SK-N-SH (cell line): ENCODE results near the gene TBX18. TPM values are rescaled to one million over a fixed set of nuclear protein-coding genes. Genes with fewer than 3 reads are reported as not detected.

ENCODE experiments used
- CTCF ChIA-PET: fragments of 300-600, 350-600 bp; formaldehyde crosslinking; extraction: SDS; loops from one replicate; lab custom pipeline; 2021; lab: Yijun Ruan, JAX
- POLR2A ChIA-PET: fragments of 350-600 bp; sonication (Branson Sonifier 250); formaldehyde crosslinking; extraction: SDS; loops from one replicate; lab custom pipeline; 2020; ENCODE audit warnings: antibody characterized with exemption, inconsistent platforms; lab: Yijun Ruan, JAX
- DNase-seq: peaks from one replicate; pipeline ENCODE4 v3.0.0; 2012
- H2AFZ ChIP-seq: fragments of 200-600 bp; sonication (generic); 2 replicates; pipeline ENCODE4 v1.8.1; 2016; ENCODE audit warnings: antibody characterized with exemption, mild to moderate bottlenecking, low read depth
- H3F3A ChIP-seq: fragments of 200-600 bp; sonication (generic); replicated peaks from 2 replicates; pipeline ENCODE3; 2016; ENCODE audit warnings: antibody characterized with exemption, mild to moderate bottlenecking; ENCODE audit not compliant: insufficient read depth
- H3K27ac ChIP-seq, 2 experiments: fragments of 200-500 bp in 1 of 2; fragments of 200-600 bp in 1 of 2; sonication (Bioruptor generic) in 1 of 2; sonication (generic), shearing (Covaris generic) in 1 of 2; 2 replicates each; pipeline versions ENCODE4 v1.5.1 to v1.6.1; 2014 to 2016; ENCODE audit warnings: low read depth in 2 of 2, inconsistent platforms in 1 of 2, low read length in 1 of 2, mild to moderate bottlenecking in 1 of 2, mixed read lengths in 1 of 2
- H3K27me3 ChIP-seq: fragments of 200-600 bp; sonication (generic), shearing (Covaris generic); 2 replicates; pipeline ENCODE4 v1.6.1; 2016; ENCODE audit warnings: mixed run types; ENCODE audit not compliant: insufficient read depth
- H3K36me3 ChIP-seq, 2 experiments: fragments of 200-500 bp in 1 of 2; fragments of 200-600 bp in 1 of 2; sonication (Bioruptor generic) in 1 of 2; sonication (generic) in 1 of 2; replicated peaks in 1 of 2; 2 replicates each; pipeline versions ENCODE3 to v1.5.1; 2014 to 2016; ENCODE audit warnings: low read length in 1 of 2, mild to moderate bottlenecking in 1 of 2; ENCODE audit not compliant: insufficient read depth in 2 of 2, control insufficient read depth in 1 of 2
- H3K4me1 ChIP-seq, 2 experiments: fragments of 200-500 bp in 1 of 2; fragments of 200-600 bp in 1 of 2; sonication (Bioruptor generic) in 1 of 2; sonication (generic), shearing (Covaris generic) in 1 of 2; 2 replicates each; pipeline versions ENCODE4 v1.5.1 to v1.6.1; 2014 to 2016; ENCODE audit warnings: low read depth in 1 of 2, low read length in 1 of 2, mixed run types in 1 of 2; ENCODE audit not compliant: insufficient read depth in 2 of 2, control insufficient read depth in 1 of 2
- H3K4me2 ChIP-seq: fragments of 200-600 bp; sonication (generic), shearing (Covaris generic); 2 replicates; pipeline ENCODE4 v1.6.1; 2017; ENCODE audit warnings: mixed run types
- H3K4me3 ChIP-seq, 2 experiments: fragments of 200-500 bp in 1 of 2; fragments of 200-600 bp in 1 of 2; sonication (Bioruptor generic) in 1 of 2; sonication (generic), shearing (Covaris generic) in 1 of 2; 2 replicates each; pipeline versions ENCODE4 v1.5.1 to v1.8.1; 2014 to 2016; ENCODE audit warnings: low read depth in 2 of 2, inconsistent platforms in 1 of 2, low read length in 1 of 2, mild to moderate bottlenecking in 1 of 2, mixed read lengths in 1 of 2, moderate library complexity in 1 of 2
- H3K79me2 ChIP-seq: fragments of 200-600 bp; sonication (generic); 2 replicates; pipeline ENCODE4 v1.8.1; 2017; ENCODE audit warnings: mild to moderate bottlenecking; ENCODE audit not compliant: insufficient read depth
- H3K9ac ChIP-seq: fragments of 200-600 bp; sonication (generic); 2 replicates; pipeline ENCODE4 v1.6.1; 2017; ENCODE audit warnings: mixed run types
- H3K9me2 ChIP-seq: fragments of 200-600 bp; sonication (generic); 2 replicates; pipeline ENCODE4 v1.6.1; 2017; ENCODE audit warnings: mixed run types
- H3K9me3 ChIP-seq: fragments of 200-600 bp; sonication (generic); 2 replicates; pipeline ENCODE4 v1.6.1; 2017; ENCODE audit warnings: mixed run types, mild to moderate bottlenecking, moderate library complexity
- H4K20me1 ChIP-seq: fragments of 200-600 bp; sonication (generic); 2 replicates; pipeline ENCODE4 v1.6.1; 2017; ENCODE audit warnings: mild to moderate bottlenecking, mixed run types; ENCODE audit not compliant: insufficient read depth
- CHD2 ChIP-seq: fragments of 150-350 bp; IDR thresholded peaks from 2 replicates; pipeline ENCODE4 v1.6.1; 2018; ENCODE audit warnings: low read length; ENCODE audit not compliant: partially characterized antibody
- EP300 ChIP-seq, 2 experiments: IDR thresholded peaks; 2 replicates each; pipeline versions ENCODE4 v1.4.0 to v1.6.1; 2012; ENCODE audit warnings: borderline replicate concordance in 1 of 2, low read depth in 1 of 2, low read length in 1 of 2
- GATA2 ChIP-seq: sonication (generic); formaldehyde crosslinking; IDR thresholded peaks from 2 replicates; pipeline ENCODE4 v1.5.0; 2020; ENCODE audit warnings: mild to moderate bottlenecking, missing genetic modification reagents
- NFIC ChIP-seq: IDR thresholded peaks from 2 replicates; pipeline ENCODE4 v1.4.0; 2012; ENCODE audit warnings: borderline replicate concordance
- RAD21 ChIP-seq: IDR thresholded peaks from 2 replicates; pipeline ENCODE4 v1.6.1; 2012; ENCODE audit warnings: mild to moderate bottlenecking, low read length
- SMC3 ChIP-seq: IDR thresholded peaks from 2 replicates; pipeline ENCODE4 v1.6.1; 2012; ENCODE audit warnings: low read depth, low read length, improper control_type of control experiment
- YY1 ChIP-seq: IDR thresholded peaks from 2 replicates; pipeline ENCODE4 v1.4.0; 2012; ENCODE audit warnings: low read depth, mild to moderate bottlenecking
- WGBS: methylation state at CpG from one replicate; pipeline ENCODE4 v1.1.6; 2017; ENCODE audit warnings: low lambda C conversion rate; 5-methylcytosine and 5-hydroxymethylcytosine counted together
- polyA plus RNA-seq, 3 experiments: library from polyadenylated mRNA; depleted of rRNA; stranded (reverse); fragments of >200 nt; gene quantifications; 2 replicates each; pipeline ENCODE4 v1.2.3, GENCODE V29; 2012
- TF ChIP-seq, protein P1 (sequence below): IDR thresholded peaks from 2 replicates; pipeline ENCODE4 v1.4.0; 2012; ENCODE audit warnings: low read depth
- TF ChIP-seq, protein P2 (sequence below): IDR thresholded peaks from 2 replicates; pipeline ENCODE4 v1.6.1; 2012; ENCODE audit warnings: mild to moderate bottlenecking, low read depth, low read length, moderate library complexity
- TF ChIP-seq, protein P3 (sequence below): fragments of 200-600 bp; sonication (generic); IDR thresholded peaks from 2 replicates; pipeline ENCODE4 v1.6.1; 2017; ENCODE audit warnings: antibody characterized with exemption, mild to moderate bottlenecking, moderate library complexity
- TF ChIP-seq, protein P4 (sequence below): fragments of 150-350 bp; IDR thresholded peaks from 2 replicates; pipeline ENCODE4 v1.6.1; 2016; ENCODE audit warnings: mild to moderate bottlenecking, low read depth, low read length

Gene TBX18
- polyA plus RNA-seq, 1 of the 3 experiments (the other 2 are of a cell fraction), result 19.3 TPM

DNA sequence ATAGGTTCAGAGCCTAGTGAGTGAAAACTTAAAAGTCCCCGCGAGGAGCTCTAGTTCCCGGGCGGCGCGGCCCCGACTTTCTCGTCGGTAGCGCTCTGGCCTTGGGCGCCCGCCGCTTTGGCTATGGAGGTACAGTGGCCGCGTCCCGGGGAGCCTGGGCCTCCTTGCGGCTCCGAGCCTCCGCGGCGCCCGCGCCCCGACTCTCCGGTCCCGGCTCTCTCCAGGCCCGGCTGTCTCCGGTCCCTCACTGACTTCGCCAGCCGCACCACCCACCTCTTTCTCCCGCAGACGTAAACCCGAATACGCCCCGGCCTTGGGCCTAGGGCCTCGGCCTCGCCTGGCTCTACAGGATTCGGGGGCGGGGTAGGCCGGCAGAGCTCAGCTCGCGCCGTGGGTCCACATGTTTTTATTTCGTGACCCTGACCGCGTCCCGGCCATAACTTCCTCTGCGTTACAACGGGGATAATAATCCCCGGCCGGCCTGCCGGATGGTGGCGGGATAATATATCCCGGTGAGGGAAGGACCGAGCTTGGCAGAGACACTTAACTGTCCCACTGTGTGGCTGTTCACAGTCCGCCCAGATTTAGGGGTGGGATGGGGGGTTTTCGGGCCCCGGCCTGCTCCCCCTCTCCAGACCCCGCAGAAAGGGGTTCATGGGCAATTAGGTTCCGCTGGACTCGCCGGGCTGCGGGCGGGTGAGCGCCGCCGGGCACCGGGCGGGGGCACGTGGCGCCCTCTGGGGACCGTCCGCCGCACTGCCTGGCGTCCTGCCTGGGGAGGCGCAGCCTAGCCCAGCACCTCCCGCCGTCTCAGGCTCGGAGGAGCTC, 10.0 kb upstream of the TBX18 start:
- no peak overlapping the region for H3K9ac ChIP-seq
- CTCF ChIA-PET, result interaction anchor here (0.5 to 2.3 kb wide), 13 partner anchors 8 to 549 kb away, joined by 3 to 9 read pairs (median 3); partner anchors contain the start of gene TBX18

More for the DNA sequence above, 10.0 kb upstream of the TBX18 start:
- H3K9me3 ChIP-seq, result no peaks in the 10 kb centered on the region
- peak overlapping the region; percentile 81 for H3K4me2 ChIP-seq
- TF ChIP-seq, protein P1, sequence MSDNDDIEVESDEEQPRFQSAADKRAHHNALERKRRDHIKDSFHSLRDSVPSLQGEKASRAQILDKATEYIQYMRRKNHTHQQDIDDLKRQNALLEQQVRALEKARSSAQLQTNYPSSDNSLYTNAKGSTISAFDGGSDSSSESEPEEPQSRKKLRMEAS, result 0 out of 2 replicates have a peak, but pooled peaks have one; percentile 34
- no peak; a peak in 1 of 4 replicates for TF ChIP-seq EP300 (IDR thresholded peaks at IDR 0.05; ENCODE audit: borderline replicate concordance in 1 of 2, low read depth in 1 of 2, low read length in 1 of 2)
- TF ChIP-seq, protein P2, sequence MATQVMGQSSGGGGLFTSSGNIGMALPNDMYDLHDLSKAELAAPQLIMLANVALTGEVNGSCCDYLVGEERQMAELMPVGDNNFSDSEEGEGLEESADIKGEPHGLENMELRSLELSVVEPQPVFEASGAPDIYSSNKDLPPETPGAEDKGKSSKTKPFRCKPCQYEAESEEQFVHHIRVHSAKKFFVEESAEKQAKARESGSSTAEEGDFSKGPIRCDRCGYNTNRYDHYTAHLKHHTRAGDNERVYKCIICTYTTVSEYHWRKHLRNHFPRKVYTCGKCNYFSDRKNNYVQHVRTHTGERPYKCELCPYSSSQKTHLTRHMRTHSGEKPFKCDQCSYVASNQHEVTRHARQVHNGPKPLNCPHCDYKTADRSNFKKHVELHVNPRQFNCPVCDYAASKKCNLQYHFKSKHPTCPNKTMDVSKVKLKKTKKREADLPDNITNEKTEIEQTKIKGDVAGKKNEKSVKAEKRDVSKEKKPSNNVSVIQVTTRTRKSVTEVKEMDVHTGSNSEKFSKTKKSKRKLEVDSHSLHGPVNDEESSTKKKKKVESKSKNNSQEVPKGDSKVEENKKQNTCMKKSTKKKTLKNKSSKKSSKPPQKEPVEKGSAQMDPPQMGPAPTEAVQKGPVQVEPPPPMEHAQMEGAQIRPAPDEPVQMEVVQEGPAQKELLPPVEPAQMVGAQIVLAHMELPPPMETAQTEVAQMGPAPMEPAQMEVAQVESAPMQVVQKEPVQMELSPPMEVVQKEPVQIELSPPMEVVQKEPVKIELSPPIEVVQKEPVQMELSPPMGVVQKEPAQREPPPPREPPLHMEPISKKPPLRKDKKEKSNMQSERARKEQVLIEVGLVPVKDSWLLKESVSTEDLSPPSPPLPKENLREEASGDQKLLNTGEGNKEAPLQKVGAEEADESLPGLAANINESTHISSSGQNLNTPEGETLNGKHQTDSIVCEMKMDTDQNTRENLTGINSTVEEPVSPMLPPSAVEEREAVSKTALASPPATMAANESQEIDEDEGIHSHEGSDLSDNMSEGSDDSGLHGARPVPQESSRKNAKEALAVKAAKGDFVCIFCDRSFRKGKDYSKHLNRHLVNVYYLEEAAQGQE, result 0 out of 2 replicates have a peak, but pooled peaks have one; percentile 12
- TF ChIP-seq, protein P3, sequence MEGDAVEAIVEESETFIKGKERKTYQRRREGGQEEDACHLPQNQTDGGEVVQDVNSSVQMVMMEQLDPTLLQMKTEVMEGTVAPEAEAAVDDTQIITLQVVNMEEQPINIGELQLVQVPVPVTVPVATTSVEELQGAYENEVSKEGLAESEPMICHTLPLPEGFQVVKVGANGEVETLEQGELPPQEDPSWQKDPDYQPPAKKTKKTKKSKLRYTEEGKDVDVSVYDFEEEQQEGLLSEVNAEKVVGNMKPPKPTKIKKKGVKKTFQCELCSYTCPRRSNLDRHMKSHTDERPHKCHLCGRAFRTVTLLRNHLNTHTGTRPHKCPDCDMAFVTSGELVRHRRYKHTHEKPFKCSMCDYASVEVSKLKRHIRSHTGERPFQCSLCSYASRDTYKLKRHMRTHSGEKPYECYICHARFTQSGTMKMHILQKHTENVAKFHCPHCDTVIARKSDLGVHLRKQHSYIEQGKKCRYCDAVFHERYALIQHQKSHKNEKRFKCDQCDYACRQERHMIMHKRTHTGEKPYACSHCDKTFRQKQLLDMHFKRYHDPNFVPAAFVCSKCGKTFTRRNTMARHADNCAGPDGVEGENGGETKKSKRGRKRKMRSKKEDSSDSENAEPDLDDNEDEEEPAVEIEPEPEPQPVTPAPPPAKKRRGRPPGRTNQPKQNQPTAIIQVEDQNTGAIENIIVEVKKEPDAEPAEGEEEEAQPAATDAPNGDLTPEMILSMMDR, result peak; percentile 78
- no peak for TF ChIP-seq CHD2
- peak; percentile 49 for TF ChIP-seq RAD21
- TF ChIP-seq YY1, result no peak
- TF ChIP-seq, protein P4, sequence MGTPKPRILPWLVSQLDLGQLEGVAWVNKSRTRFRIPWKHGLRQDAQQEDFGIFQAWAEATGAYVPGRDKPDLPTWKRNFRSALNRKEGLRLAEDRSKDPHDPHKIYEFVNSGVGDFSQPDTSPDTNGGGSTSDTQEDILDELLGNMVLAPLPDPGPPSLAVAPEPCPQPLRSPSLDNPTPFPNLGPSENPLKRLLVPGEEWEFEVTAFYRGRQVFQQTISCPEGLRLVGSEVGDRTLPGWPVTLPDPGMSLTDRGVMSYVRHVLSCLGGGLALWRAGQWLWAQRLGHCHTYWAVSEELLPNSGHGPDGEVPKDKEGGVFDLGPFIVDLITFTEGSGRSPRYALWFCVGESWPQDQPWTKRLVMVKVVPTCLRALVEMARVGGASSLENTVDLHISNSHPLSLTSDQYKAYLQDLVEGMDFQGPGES, result no peak
- TF ChIP-seq GATA2 (CRISPR knock-in tag), result no peak
- no peak for TF ChIP-seq NFIC
- TF ChIP-seq SMC3, result peak; percentile 65
- POLR2A ChIA-PET, result no interaction called here
- H3K9me2 ChIP-seq, result no peaks in the 10 kb centered on the region
- no peaks in the 10 kb centered on the region for H4K20me1 ChIP-seq
- no peaks in the 10 kb centered on the region for H3K79me2 ChIP-seq
- no peaks in the 10 kb centered on the region for H3K36me3 ChIP-seq
- H3K4me1 ChIP-seq, result peaks cover 0 to 7% of the 10 kb centered on the region in 2 experiments; a peak in 1 of 4 replicates
- peaks cover 4% of the 10 kb centered on the region for H3F3A ChIP-seq
- H2AFZ ChIP-seq, result peak overlapping the region; percentile 80; the same call in 1 of the 2 replicates
- H3K27me3 ChIP-seq, result peaks cover 91% of the 10 kb centered on the region
- peak overlapping the region; percentile 43 to 54 for H3K4me3 ChIP-seq
- under 1% methylated on average over 21 of the region's 79 CpGs for WGBS
- no peak overlapping the region for H3K27ac ChIP-seq
- peak; percentile 79 for DNase-seq
